ENCODE data around the gene DSN1.

DSN1 gene

GRCh38 chr20:36745234-36745926, 28.2 kb downstream of the DSN1 start:
- no peak for TF ChIP-seq CTCF (IDR thresholded peaks at IDR 0.05; ENCODE audit: low read depth, low read length)

GRCh38 chr20:36744764-36745191, 28.8 kb downstream of the DSN1 start:
- no peaks in the 10 kb centered on the region for H3K36me3 ChIP-seq
- no peaks in the 10 kb centered on the region for H3K27me3 ChIP-seq
- TF ChIP-seq CTCF (IDR thresholded peaks at IDR 0.05; ENCODE audit: low read depth, low read length) = no peak
- DNase-seq = peak; percentile 63
- H3K4me3 ChIP-seq (ENCODE audit: low read depth, low read length) = peak overlapping the region; percentile 86
- peaks cover 13% of the 10 kb centered on the region for H3K4me1 ChIP-seq
- H3K9me3 ChIP-seq = no peaks in the 10 kb centered on the region

More at GRCh38 chr20:36745234-36745926, 28.2 kb downstream of the DSN1 start:
- Histone ChIP-seq H3K4me1 (peaks cover 13% of the 10 kb centered on the region), H3K4me3 (ENCODE audit: low read depth, low read length) (peak overlapping the region; percentile 86), H3K27me3 (no peaks in the 10 kb centered on the region), H3K9me3 (no peaks in the 10 kb centered on the region), H3K36me3 (no peaks in the 10 kb centered on the region)
- DNase-seq = peak; percentile 49

GRCh38 chr20:36744243-36744642, 29.3 kb downstream of the DSN1 start:
- no peaks in the 10 kb centered on the region for H3K36me3 ChIP-seq
- DNase-seq = no peak
- TF ChIP-seq CTCF (IDR thresholded peaks at IDR 0.05; ENCODE audit: low read depth, low read length) = no peak
- H3K4me1 ChIP-seq = peaks cover 13% of the 10 kb centered on the region
- H3K4me3 ChIP-seq (ENCODE audit: low read depth, low read length) = peak overlapping the region; percentile 86; the same call in 1 of the 2 replicates
- H3K9me3 ChIP-seq = no peaks in the 10 kb centered on the region
- no peaks in the 10 kb centered on the region for H3K27me3 ChIP-seq

GRCh38 chr20:36742558-36742957, 31.0 kb downstream of the DSN1 start:
- no peaks in the 10 kb centered on the region for H3K9me3 ChIP-seq
- H3K27me3 ChIP-seq = no peaks in the 10 kb centered on the region
- TF ChIP-seq CTCF (IDR thresholded peaks at IDR 0.05; ENCODE audit: low read depth, low read length) = no peak
- DNase-seq = no peak
- H3K4me1 ChIP-seq = peaks cover 13% of the 10 kb centered on the region
- no peaks in the 10 kb centered on the region for H3K36me3 ChIP-seq
- H3K4me3 ChIP-seq (ENCODE audit: low read depth, low read length) = no peak overlapping the region

- TF ChIP-seq CTCF (IDR thresholded peaks at IDR 0.05; ENCODE audit: low read depth, low read length) = no peak
- H3K9me3 ChIP-seq = no peaks in the 10 kb centered on the region
- H3K4me1 ChIP-seq = peaks cover 13% of the 10 kb centered on the region
- H3K36me3 ChIP-seq = no peaks in the 10 kb centered on the region
- H3K4me3 ChIP-seq (ENCODE audit: low read depth, low read length) = no peak overlapping the region; the same call in 1 of the 2 replicates
- peak; percentile 58 for DNase-seq
- no peaks in the 10 kb centered on the region for H3K27me3 ChIP-seq
Measured at GRCh38 chr20:36741072-36741471, 32.5 kb downstream of the DSN1 start.

- no peaks in the 10 kb centered on the region for H3K36me3 ChIP-seq
Measured at GRCh38 chr20:36737183-36737499, 36.4 kb downstream of the DSN1 start.

More at GRCh38 chr20:36737183-36737499, 36.4 kb downstream of the DSN1 start:
- Histone ChIP-seq H3K27me3 (no peaks in the 10 kb centered on the region), H3K4me1 (peaks cover 21% of the 10 kb centered on the region), H3K4me3 (ENCODE audit: low read depth, low read length) (no peak overlapping the region), H3K9me3 (no peaks in the 10 kb centered on the region)
- no peak for TF ChIP-seq CTCF (IDR thresholded peaks at IDR 0.05; ENCODE audit: low read depth, low read length)
- no peak for DNase-seq

Measured in BE2C (cell line).